NT2/D1 (cell line): Measurements from ENCODE around the gene ADGRB3.

Experiments
- DNase-seq: peaks from one replicate; pipeline ENCODE4 v3.0.0-alpha.2; 2011; ENCODE audit warnings: low read depth, low spot score
- H3K27me3 ChIP-seq: 2 replicates; pipeline ENCODE4 v1.6.0; 2011; ENCODE audit warnings: mild to moderate bottlenecking; ENCODE audit not compliant: insufficient read length, insufficient read depth
- H3K36me3 ChIP-seq: 2 replicates; pipeline ENCODE4 v1.6.1; 2011; ENCODE audit warnings: mild to moderate bottlenecking, low read length, mixed read lengths; ENCODE audit not compliant: insufficient read depth, insufficient read length
- H3K4me1 ChIP-seq: 2 replicates; pipeline ENCODE4 v1.5.1; 2011; ENCODE audit not compliant: insufficient read depth, insufficient read length
- H3K4me3 ChIP-seq: 2 replicates; pipeline ENCODE4 v1.5.1; 2011; ENCODE audit warnings: low read depth; ENCODE audit not compliant: insufficient read length
- H3K9ac ChIP-seq: 2 replicates; pipeline ENCODE4 v1.6.0; 2011; ENCODE audit warnings: low read depth; ENCODE audit not compliant: insufficient read length
- H3K9me3 ChIP-seq: 2 replicates; pipeline ENCODE4 v1.5.1; 2011; ENCODE audit warnings: mild to moderate bottlenecking, low read length; ENCODE audit not compliant: insufficient read depth
- SUZ12 ChIP-seq: IDR thresholded peaks from 2 replicates; pipeline ENCODE4 v1.6.1; 2011; ENCODE audit not compliant: insufficient read length, insufficient read depth; ENCODE audit errors: extremely low read depth
- YY1 ChIP-seq: IDR thresholded peaks from 2 replicates; pipeline ENCODE4 v1.6.1; 2011; ENCODE audit not compliant: insufficient read length, insufficient read depth
- ZNF274 ChIP-seq: IDR thresholded peaks from 2 replicates; pipeline ENCODE4 v1.6.1; 2011; ENCODE audit warnings: mild to moderate bottlenecking, low read depth, low read length

ADGRB3 gene

GRCh38 chr6:68719761-68720160 is 84.7 kb downstream of the ADGRB3 start:
- no peak for DNase-seq
- Histone ChIP-seq H3K4me3 (no peak overlapping the region), H3K9me3 (no peaks in the 10 kb centered on the region), H3K4me1 (no peaks in the 10 kb centered on the region), H3K36me3 (no peaks in the 10 kb centered on the region), H3K27me3 (no peaks in the 10 kb centered on the region), H3K9ac (no peak overlapping the region)
- TF ChIP-seq YY1 (no peak), SUZ12 (no peak), ZNF274 (no peak)

DNA sequence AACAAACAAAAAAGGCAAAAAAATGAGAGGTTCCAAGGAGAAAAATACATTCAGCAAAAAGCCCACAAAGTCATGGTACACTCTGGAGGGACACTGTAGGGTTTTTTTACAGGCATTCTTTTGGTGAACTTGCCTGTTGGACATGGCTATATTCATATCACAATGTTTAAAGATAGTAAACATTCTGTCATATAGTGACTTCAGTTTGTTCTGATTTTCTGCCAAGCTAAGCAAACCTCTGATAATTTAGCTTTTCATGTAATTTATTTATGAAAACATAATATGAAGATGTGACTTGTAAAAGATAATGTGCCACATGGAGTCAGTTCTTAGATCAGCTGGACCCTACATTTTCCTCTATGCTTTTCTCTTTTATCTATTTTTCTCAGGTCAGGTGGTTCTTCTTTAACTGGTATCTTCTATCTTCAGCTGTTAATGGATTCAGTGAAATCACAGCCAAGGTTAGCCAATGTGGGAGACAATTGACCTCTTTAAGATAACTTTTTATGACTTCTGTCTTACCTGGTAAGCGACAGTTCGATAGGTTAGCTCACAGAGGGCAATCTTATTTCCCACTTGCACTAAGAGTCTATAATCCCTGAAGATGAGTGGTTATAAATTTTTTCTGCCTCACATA is 87.9 kb downstream of the ADGRB3 start:
- Histone ChIP-seq H3K9ac (no peak overlapping the region), H3K36me3 (no peaks in the 10 kb centered on the region), H3K9me3 (no peaks in the 10 kb centered on the region), H3K27me3 (no peaks in the 10 kb centered on the region), H3K4me3 (no peak overlapping the region), H3K4me1 (no peaks in the 10 kb centered on the region)
- no peak for DNase-seq
- no peak for TF ChIP-seq YY1
- TF ChIP-seq SUZ12 = no peak
- TF ChIP-seq ZNF274 = no peak

- TF ChIP-seq ZNF274 = no peak
- TF ChIP-seq SUZ12 = no peak
- TF ChIP-seq YY1 = no peak
- DNase-seq = no peak
- Histone ChIP-seq H3K4me3 (no peak overlapping the region), H3K27me3 (no peaks in the 10 kb centered on the region), H3K9me3 (no peaks in the 10 kb centered on the region), H3K4me1 (no peaks in the 10 kb centered on the region), H3K9ac (no peak overlapping the region), H3K36me3 (no peaks in the 10 kb centered on the region)
Measured at GRCh38 chr6:68724060-68724459, 89.0 kb downstream of the ADGRB3 start.

GRCh38 chr6:68726337-68726736 is 91.3 kb downstream of the ADGRB3 start:
- no peak for DNase-seq
- Histone ChIP-seq H3K27me3 (no peaks in the 10 kb centered on the region), H3K36me3 (no peaks in the 10 kb centered on the region), H3K4me1 (no peaks in the 10 kb centered on the region), H3K4me3 (no peak overlapping the region), H3K9ac (no peak overlapping the region), H3K9me3 (no peaks in the 10 kb centered on the region)
- no peak for TF ChIP-seq ZNF274
- TF ChIP-seq SUZ12 = no peak
- TF ChIP-seq YY1 = no peak

DNA sequence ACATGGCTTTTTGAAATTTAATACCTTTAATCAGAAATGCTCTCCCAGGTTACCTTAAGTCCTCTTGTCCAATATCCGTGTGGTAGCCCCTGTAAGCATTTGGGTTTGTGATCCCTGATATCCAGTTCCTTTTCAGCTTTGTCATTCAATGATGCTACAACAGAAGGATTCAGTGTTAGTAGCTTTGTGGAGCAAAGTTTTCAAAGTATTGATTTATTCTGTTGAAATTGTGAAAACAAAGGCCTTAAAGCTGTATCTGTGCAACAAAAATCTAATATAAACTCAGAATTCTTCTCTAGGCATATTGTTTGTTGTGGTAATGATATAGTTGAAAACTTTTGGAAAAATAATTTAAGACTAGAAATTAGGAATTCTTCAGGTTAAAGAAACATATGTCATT is 91.9 kb downstream of the ADGRB3 start:
- Histone ChIP-seq H3K9me3 (no peaks in the 10 kb centered on the region), H3K36me3 (no peaks in the 10 kb centered on the region), H3K4me1 (no peaks in the 10 kb centered on the region), H3K9ac (no peak overlapping the region), H3K4me3 (no peak overlapping the region), H3K27me3 (no peaks in the 10 kb centered on the region)
- no peak for DNase-seq
- TF ChIP-seq ZNF274 (no peak), SUZ12 (no peak), YY1 (no peak)

DNA sequence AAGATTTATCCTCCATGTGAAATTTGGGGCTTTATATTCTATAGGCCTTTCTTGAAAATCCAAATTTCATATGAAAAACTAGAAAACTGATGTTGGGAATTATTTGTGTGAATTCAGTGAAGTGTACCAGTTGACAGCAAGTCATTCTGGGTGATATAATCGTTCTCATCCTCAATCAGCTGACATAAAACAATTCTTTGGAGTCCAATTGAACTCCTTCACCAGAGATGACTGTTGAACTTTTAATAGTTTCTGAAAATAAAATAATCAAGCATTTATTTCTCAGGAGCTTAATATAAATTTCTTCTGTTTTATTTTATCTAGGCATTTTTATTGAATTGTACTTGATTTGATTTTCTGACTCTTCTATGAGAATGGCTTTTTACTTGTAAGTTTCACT is 92.6 kb downstream of the ADGRB3 start:
- TF ChIP-seq YY1 (no peak), SUZ12 (no peak)
- H3K4me1 ChIP-seq = no peaks in the 10 kb centered on the region
- no peak overlapping the region for H3K9ac ChIP-seq
- H3K9me3 ChIP-seq = no peaks in the 10 kb centered on the region
- no peak for DNase-seq
- no peaks in the 10 kb centered on the region for H3K27me3 ChIP-seq
- no peaks in the 10 kb centered on the region for H3K36me3 ChIP-seq
- no peak overlapping the region for H3K4me3 ChIP-seq

GRCh38 chr6:68728159-68728979 is 93.3 kb downstream of the ADGRB3 start:
- no peaks in the 10 kb centered on the region for H3K27me3 ChIP-seq
- no peaks in the 10 kb centered on the region for H3K9me3 ChIP-seq
- no peak for DNase-seq
- no peaks in the 10 kb centered on the region for H3K4me1 ChIP-seq
- H3K36me3 ChIP-seq = no peaks in the 10 kb centered on the region
- TF ChIP-seq YY1 (no peak), ZNF274 (no peak), SUZ12 (no peak)
- H3K9ac ChIP-seq = no peak overlapping the region
- H3K4me3 ChIP-seq = no peak overlapping the region
